ENCODE results near the gene NRDC. TPM values are rescaled to one million over a fixed set of nuclear protein-coding genes. Genes with fewer than 3 reads are reported as not detected.

NRDC gene
- total RNA-seq, 1 donor from 2014 or later = 122 TPM

DNA sequence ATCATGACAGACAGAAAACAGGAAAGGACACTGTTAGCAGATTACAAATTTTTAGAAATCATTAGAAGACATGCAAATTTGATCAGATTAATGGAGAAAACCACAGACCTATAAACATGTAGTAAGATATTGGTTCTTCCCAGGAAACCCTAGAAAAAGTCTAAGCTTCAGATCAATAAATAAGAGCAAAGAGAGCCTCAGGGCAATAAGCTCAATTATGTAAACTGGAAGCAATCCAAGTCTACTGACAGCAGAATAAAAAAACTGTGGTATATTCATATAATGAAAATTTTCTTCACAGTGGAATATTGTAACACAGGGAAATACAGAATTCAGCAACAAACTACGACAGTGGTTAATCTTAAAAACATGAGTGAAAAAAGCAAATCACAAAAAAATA is 36.3 kb downstream of the NRDC start:
- H3K27me3 Mint-ChIP-seq (ENCODE audit: low read depth) = no peaks in the 10 kb centered on the region
- TF ChIP-seq, protein P1, sequence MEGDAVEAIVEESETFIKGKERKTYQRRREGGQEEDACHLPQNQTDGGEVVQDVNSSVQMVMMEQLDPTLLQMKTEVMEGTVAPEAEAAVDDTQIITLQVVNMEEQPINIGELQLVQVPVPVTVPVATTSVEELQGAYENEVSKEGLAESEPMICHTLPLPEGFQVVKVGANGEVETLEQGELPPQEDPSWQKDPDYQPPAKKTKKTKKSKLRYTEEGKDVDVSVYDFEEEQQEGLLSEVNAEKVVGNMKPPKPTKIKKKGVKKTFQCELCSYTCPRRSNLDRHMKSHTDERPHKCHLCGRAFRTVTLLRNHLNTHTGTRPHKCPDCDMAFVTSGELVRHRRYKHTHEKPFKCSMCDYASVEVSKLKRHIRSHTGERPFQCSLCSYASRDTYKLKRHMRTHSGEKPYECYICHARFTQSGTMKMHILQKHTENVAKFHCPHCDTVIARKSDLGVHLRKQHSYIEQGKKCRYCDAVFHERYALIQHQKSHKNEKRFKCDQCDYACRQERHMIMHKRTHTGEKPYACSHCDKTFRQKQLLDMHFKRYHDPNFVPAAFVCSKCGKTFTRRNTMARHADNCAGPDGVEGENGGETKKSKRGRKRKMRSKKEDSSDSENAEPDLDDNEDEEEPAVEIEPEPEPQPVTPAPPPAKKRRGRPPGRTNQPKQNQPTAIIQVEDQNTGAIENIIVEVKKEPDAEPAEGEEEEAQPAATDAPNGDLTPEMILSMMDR (IDR thresholded peaks at IDR 0.05) = no peak
- DNase-seq (ENCODE audit: low spot score) = no peak
- H3K4me1 Mint-ChIP-seq (ENCODE audit: low read depth) = peaks cover 15% of the 10 kb centered on the region
- no peak overlapping the region for H3K4me3 Mint-ChIP-seq (ENCODE audit: unreplicated experiment)
- peaks cover 9% of the 10 kb centered on the region for H3K36me3 Mint-ChIP-seq (ENCODE audit: low read depth)
- no peaks in the 10 kb centered on the region for H3K9me3 Mint-ChIP-seq (ENCODE audit: low read depth)
- H3K27ac Mint-ChIP-seq (ENCODE audit: unreplicated experiment) = no peak overlapping the region

DNA sequence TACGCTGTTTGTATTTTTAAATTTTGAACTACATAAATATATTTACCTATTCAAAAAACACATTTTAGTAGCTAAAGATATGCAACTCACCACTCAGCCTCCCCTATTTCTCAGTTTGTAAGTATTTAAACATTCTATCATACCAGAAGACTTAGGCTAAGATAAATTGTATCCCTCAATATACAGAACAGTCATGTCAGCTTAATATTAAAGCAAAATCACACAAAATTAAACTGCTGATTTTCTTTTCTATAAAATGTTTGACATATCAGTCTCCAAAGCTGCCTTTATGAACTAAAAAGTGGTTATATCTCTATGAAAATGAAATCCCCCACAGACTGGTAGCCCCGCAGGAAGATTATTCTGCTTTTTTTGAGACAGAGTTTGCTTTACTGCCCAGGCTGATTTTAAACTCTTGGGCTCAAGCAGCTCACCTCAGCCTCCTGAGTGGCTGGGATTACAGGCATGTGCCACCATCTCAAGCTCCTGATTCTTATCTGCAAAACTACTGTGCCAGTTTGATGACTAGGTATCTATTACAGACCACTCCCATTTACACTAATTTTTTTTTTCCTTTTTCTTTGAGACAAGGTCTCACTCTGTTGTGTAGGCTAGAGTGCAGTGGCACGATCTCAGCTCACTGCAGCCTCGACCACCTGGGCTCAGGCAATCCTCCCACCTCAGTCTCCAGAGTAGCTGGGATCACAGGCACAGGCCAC is 37.6 kb downstream of the NRDC start:
- peaks cover 15% of the 10 kb centered on the region for H3K4me1 Mint-ChIP-seq (ENCODE audit: low read depth)
- H3K27ac Mint-ChIP-seq (ENCODE audit: unreplicated experiment) = no peak overlapping the region
- TF ChIP-seq, protein P1 (IDR thresholded peaks at IDR 0.05) = no peak
- no peak overlapping the region for H3K4me3 Mint-ChIP-seq (ENCODE audit: unreplicated experiment)
- DNase-seq (ENCODE audit: low spot score) = no peak
- H3K36me3 Mint-ChIP-seq (ENCODE audit: low read depth) = peaks cover 7% of the 10 kb centered on the region
- H3K27me3 Mint-ChIP-seq (ENCODE audit: low read depth) = no peaks in the 10 kb centered on the region
- no peaks in the 10 kb centered on the region for H3K9me3 Mint-ChIP-seq (ENCODE audit: low read depth)

DNA sequence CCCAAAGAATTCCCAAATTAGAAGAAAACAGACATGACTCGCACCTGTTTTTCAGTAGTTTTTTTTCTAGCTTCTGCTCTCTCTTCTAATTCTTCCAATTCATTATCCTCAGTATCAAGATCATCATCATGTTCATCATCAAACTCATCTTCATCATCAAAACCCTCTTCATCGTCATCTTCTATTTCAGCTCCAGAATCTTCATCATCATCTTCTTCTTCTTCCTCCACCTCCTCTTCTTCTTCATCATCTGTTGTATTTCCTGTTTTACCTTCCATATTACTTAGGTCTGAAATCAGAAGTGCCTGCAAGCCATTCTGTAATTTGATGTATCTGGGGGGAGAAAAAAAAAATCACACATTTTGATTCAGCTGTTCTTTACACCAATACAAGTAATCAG is 38.3 kb downstream of the NRDC start:
- H3K27ac Mint-ChIP-seq (ENCODE audit: unreplicated experiment) = no peak overlapping the region
- TF ChIP-seq, protein P1 (IDR thresholded peaks at IDR 0.05) = no peak

DNA sequence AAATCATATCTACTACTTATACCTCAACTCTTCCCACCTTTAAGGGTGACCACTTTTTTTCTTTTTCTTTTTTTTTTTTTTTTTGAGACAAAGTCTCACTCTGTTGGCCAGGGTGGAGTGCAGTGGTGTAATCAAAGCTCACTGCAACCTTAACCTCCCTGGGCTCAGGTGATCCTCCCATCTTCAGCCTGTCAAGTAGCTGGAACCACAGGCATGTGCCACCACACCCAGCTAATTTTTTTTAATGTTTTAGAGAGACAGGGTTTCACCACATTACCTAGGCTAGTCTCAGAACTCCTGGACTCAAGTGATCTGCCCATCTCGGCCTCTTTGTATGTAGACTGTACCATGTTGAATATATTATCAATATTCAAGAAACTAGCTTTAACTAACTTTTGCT is 39.4 kb downstream of the NRDC start:
- no peak for DNase-seq (ENCODE audit: low spot score)
- no peaks in the 10 kb centered on the region for H3K27me3 Mint-ChIP-seq (ENCODE audit: low read depth)
- H3K9me3 Mint-ChIP-seq (ENCODE audit: low read depth) = no peaks in the 10 kb centered on the region
- no peak overlapping the region for H3K4me3 Mint-ChIP-seq (ENCODE audit: unreplicated experiment)
- TF ChIP-seq, protein P1 (IDR thresholded peaks at IDR 0.05) = no peak
- H3K36me3 Mint-ChIP-seq (ENCODE audit: low read depth) = peaks cover 11% of the 10 kb centered on the region
- no peak overlapping the region for H3K27ac Mint-ChIP-seq (ENCODE audit: unreplicated experiment)
- H3K4me1 Mint-ChIP-seq (ENCODE audit: low read depth) = peaks cover 14% of the 10 kb centered on the region

More for the DNA sequence above, 38.3 kb downstream of the NRDC start:
- no peak overlapping the region for H3K4me3 Mint-ChIP-seq (ENCODE audit: unreplicated experiment)
- no peaks in the 10 kb centered on the region for H3K9me3 Mint-ChIP-seq (ENCODE audit: low read depth)
- DNase-seq (ENCODE audit: low spot score) = no peak
- H3K27me3 Mint-ChIP-seq (ENCODE audit: low read depth) = no peaks in the 10 kb centered on the region
- H3K36me3 Mint-ChIP-seq (ENCODE audit: low read depth) = peaks cover 13% of the 10 kb centered on the region
- H3K4me1 Mint-ChIP-seq (ENCODE audit: low read depth) = peaks cover 15% of the 10 kb centered on the region

DNA sequence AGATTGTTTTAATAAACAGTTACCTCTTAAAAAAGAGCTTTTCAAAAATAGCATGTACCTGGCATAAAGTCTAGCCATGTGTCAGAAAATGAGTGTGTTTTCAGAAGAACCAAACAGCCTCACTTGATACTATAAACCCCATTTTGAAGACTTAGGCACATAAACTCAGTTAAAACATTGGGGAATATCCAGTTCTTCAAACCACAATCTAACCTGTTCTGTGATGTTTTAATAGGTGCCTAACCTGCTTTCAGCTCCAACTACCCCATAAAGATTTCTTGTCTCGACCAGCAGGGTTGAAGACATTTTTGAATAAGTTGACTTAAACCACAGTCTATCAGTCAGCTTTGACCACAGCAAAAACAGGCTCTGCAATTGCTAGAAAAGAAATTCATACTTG is 41.3 kb downstream of the NRDC start:
- Mint-ChIP-seq H3K27me3 (ENCODE audit: low read depth) (no peaks in the 10 kb centered on the region), H3K9me3 (ENCODE audit: low read depth) (no peaks in the 10 kb centered on the region), H3K36me3 (ENCODE audit: low read depth) (peaks cover 14% of the 10 kb centered on the region), H3K27ac (ENCODE audit: unreplicated experiment) (no peak overlapping the region), H3K4me1 (ENCODE audit: low read depth) (peaks cover 8% of the 10 kb centered on the region), H3K4me3 (ENCODE audit: unreplicated experiment) (no peak overlapping the region)
- TF ChIP-seq, protein P1 (IDR thresholded peaks at IDR 0.05) = no peak
- no peak for DNase-seq (ENCODE audit: low spot score)

All from chondrocyte (in vitro differentiated cells).